NCI-H748 treated with DMSO at 0.1 percent for 48 hours (cell line): Measurements from ENCODE around the gene KIF1A.

ENCODE experiments used
- DNase-seq: peaks from one replicate; lab custom pipeline; 2025; lab: John Stamatoyannopoulos, UW

KIF1A gene

GRCh38 chr2:240735476-240735875 lies 84.5 kb downstream of the KIF1A start:
- no peak for DNase-seq

- DNase-seq = no peak
Measured at GRCh38 chr2:240734756-240735155, 85.3 kb downstream of the KIF1A start.

- DNase-seq = no peak
Measured at GRCh38 chr2:240733803-240734495, 86.1 kb downstream of the KIF1A start.

- DNase-seq = no peak
Measured at GRCh38 chr2:240732911-240733622, 87.0 kb downstream of the KIF1A start.

- no peak for DNase-seq
Measured at GRCh38 chr2:240732184-240732583, 87.8 kb downstream of the KIF1A start.

GRCh38 chr2:240731178-240731545 lies 88.9 kb downstream of the KIF1A start:
- no peak for DNase-seq

GRCh38 chr2:240730501-240731177 lies 89.4 kb downstream of the KIF1A start:
- DNase-seq = no peak

- DNase-seq = no peak
Measured at GRCh38 chr2:240728827-240729226, 91.2 kb downstream of the KIF1A start.

- no peak for DNase-seq
Measured at GRCh38 chr2:240728361-240728760, 91.7 kb downstream of the KIF1A start.

GRCh38 chr2:240727913-240728312 lies 92.1 kb downstream of the KIF1A start:
- no peak for DNase-seq

GRCh38 chr2:240727439-240727838 lies 92.6 kb downstream of the KIF1A start:
- no peak for DNase-seq

- DNase-seq = no peak
Measured at GRCh38 chr2:240726876-240727275, 93.1 kb downstream of the KIF1A start.

- no peak for DNase-seq
Measured at GRCh38 chr2:240725671-240726070, 94.3 kb downstream of the KIF1A start.

GRCh38 chr2:240725266-240725665 lies 94.8 kb downstream of the KIF1A start:
- no peak for DNase-seq

GRCh38 chr2:240724431-240724830 lies 95.6 kb downstream of the KIF1A start:
- no peak for DNase-seq

GRCh38 chr2:240723851-240724250 lies 96.2 kb downstream of the KIF1A start:
- no peak for DNase-seq

GRCh38 chr2:240722796-240723735 lies 97.0 kb downstream of the KIF1A start:
- DNase-seq = no peak

- no peak for DNase-seq
Measured at GRCh38 chr2:240722376-240722775, 97.6 kb downstream of the KIF1A start.

GRCh38 chr2:240721596-240722180 lies 98.3 kb downstream of the KIF1A start:
- DNase-seq = no peak

GRCh38 chr2:240720686-240721595 lies 99.1 kb downstream of the KIF1A start:
- no peak for DNase-seq
